Colonic mucosa (tissue), 4 donors: ENCODE measurements around the gene IL10RA. TPM values are rescaled to one million over a fixed set of nuclear protein-coding genes. Genes with fewer than 3 reads are reported as not detected.
A peak's percentile ranks its signal among the peaks of the same experiment; 100 is the strongest.

Source experiments
- DNase-seq: peaks from one replicate; pipeline ENCODE4 v3.0.0-alpha.2; 2020
- H3K27ac ChIP-seq: fragments of 200-600 bp; one replicate; pipeline ENCODE4 v1.8.0; 2021
- H3K27me3 ChIP-seq: fragments of 200-600 bp; one replicate; pipeline ENCODE4 v1.8.0; 2021
- H3K36me3 ChIP-seq: fragments of 200-600 bp; one replicate; pipeline ENCODE4 v1.8.0; 2021
- H3K4me1 ChIP-seq: fragments of 200-600 bp; one replicate; pipeline ENCODE4 v1.8.0; 2021; ENCODE audit warnings: mild to moderate bottlenecking
- H3K4me3 ChIP-seq: fragments of 200-600 bp; one replicate; pipeline ENCODE4 v1.8.0; 2021
- H3K9ac ChIP-seq, 2 donors: one replicate each; pipeline ENCODE4 v1.7.0; 2013; ENCODE audit warnings: control low read depth in 2 of 2, low read depth in 2 of 2, low read length in 2 of 2
- H3K9me3 ChIP-seq: fragments of 200-600 bp; one replicate; pipeline ENCODE4 v1.8.0; 2021
- intact Hi-C: fragments of 100-400 bp; cut with DNase I; formaldehyde crosslinking; loops from one replicate; pipeline ENCODE4 v1.14.1; 2022
- total RNA-seq, 2 donors: library from RNA; stranded (reverse); fragmentation: NEBNext Ultra II Directional in 1 of 2; extraction: Animal tissue kit (Norgen Biotek cat#: 25700) in 1 of 2; gene quantifications; one replicate each; pipeline ENCODE4 v1.2.1, GENCODE V29; 2021
- TF ChIP-seq, protein P1 (sequence below): fragments of 200-600 bp; IDR thresholded peaks from one replicate; pipeline ENCODE4 v1.8.0; 2022; ENCODE audit warnings: antibody characterized with exemption, mild to moderate bottlenecking
- donor health status: healthy.
- donor health status: DM: no; HTN: no; CAD: no.
- donor health status: DM: no; HTN: no; CAD: no.

Gene IL10RA
- total RNA-seq, 2 donors from 2014 or later = 4.4 to 9.8 TPM

DNA sequence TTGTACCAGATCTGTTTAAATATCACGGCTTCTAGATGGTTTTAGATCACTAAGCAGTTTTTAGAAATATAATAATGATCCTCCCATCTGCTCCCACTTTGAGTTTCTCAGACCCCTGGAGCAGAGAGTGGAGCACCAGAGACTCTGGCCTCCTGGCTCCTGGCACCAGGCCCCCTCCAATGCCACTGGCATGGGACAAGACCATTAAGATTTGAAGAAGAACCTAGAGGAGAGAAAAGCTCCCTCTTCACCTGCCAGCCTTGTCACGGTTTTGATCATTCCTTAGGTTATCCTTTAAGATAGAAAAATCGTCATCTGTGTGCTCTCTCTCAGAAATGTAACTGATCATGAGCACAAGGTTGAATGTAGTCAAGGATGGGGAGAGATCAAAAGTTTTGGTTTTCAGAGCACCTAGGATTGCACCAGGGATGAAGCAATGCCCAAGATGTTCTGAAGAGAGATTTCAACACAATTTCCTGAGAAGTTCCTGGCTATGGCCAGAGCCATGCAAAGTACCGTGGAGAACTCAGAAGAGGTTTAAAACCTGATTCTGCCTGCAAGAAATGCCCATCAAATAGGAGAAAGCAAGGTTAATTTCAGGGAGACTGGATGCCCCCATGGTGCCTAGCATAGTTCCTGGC lies 22.2 kb downstream of the IL10RA start:
- Histone ChIP-seq H3K27me3 (no peaks in the 10 kb centered on the region), H3K9me3 (no peaks in the 10 kb centered on the region), H3K9ac (no peak overlapping the region), H3K27ac (peak overlapping the region; percentile 53), H3K4me3 (no peak overlapping the region), H3K4me1 (no peaks in the 10 kb centered on the region), H3K36me3 (no peaks in the 10 kb centered on the region)
- intact Hi-C loops = no loop called here
- TF ChIP-seq, protein P1, sequence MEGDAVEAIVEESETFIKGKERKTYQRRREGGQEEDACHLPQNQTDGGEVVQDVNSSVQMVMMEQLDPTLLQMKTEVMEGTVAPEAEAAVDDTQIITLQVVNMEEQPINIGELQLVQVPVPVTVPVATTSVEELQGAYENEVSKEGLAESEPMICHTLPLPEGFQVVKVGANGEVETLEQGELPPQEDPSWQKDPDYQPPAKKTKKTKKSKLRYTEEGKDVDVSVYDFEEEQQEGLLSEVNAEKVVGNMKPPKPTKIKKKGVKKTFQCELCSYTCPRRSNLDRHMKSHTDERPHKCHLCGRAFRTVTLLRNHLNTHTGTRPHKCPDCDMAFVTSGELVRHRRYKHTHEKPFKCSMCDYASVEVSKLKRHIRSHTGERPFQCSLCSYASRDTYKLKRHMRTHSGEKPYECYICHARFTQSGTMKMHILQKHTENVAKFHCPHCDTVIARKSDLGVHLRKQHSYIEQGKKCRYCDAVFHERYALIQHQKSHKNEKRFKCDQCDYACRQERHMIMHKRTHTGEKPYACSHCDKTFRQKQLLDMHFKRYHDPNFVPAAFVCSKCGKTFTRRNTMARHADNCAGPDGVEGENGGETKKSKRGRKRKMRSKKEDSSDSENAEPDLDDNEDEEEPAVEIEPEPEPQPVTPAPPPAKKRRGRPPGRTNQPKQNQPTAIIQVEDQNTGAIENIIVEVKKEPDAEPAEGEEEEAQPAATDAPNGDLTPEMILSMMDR = no peak
- DNase-seq = peak; percentile 13

DNA sequence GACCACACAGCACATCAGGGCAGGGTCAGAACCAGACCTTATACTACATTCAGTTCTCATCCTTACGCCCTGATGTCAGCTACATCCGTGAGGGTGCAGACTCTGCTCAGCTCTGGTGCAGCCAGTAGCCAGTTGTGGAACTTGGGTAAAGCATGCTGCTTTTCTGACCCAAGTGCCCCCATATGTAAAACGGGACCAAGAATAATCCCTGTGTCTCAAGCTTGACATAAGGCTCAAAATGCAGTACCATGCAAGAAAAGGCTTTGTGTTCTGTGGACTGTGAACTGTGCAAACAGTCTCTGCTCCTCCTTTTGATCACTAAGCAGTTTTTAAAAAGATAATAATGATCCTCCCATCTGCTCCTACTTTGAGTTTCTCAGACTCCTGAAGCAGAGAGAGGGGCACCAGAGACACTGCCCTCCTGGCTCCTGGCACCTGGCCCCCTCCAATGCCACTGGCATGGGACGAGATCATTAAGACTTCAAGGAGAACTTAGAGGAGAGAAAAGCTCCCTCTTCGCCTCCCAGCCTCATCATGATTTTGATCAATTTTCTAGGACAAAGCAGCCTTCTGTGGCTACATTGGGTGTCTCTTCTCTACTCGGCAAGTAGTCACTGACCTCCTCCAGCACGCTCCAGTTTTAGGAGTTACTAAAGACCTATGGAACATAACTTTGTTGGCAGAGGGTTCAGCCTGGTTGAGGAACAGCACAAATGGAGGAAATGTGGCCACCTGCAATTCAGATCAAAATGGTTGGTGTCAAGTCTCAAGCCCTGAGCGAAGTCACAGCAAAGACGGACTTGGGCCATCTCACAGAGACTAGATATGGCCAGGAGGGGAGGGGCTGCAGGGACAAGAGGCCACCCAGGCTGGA lies 23.9 kb downstream of the IL10RA start:
- Histone ChIP-seq H3K27ac (peak overlapping the region; percentile 44), H3K4me3 (no peak overlapping the region), H3K36me3 (no peaks in the 10 kb centered on the region), H3K27me3 (no peaks in the 10 kb centered on the region), H3K4me1 (no peaks in the 10 kb centered on the region), H3K9ac (peak overlapping the region in 1 of 2 donors; percentile 26), H3K9me3 (no peaks in the 10 kb centered on the region)
- TF ChIP-seq, protein P1 = no peak
- intact Hi-C loops = no loop called here
- no peak for DNase-seq

DNA sequence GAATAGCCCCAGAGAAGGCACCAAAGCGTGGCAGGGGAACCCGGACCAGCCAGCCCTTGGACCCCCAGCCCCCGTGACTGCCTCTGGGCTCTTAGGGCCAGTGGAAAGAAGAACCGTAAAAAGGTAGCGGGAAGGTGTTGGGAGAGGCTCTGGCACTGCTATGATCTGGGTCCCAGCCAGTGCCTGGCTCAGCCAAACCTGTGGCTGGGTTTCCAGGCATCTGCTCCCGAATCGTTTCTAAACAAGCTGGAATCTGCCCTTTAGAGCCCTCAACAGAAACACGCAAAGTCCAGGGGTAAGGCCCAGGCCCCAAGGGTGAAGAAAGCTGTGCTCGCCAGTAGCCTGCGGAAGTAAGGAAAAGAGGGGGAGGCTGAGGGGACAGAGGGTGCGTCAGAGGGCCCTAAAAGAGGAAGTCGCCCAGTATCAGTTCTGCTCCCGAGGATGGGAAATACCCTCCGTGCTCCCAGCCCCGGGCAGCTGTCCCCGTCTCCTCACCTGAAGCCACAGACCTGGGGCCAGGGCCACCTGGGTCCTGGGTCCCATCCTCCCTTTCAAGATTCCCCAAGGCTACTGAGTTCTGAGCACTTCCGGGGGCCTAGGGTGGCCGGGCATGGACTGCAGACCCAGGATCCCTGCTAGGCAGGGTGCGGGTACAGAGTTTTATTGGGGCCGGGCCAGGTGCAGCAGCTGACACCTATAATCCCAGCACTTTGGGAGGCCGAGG lies 24.7 kb downstream of the IL10RA start:
- TF ChIP-seq, protein P1 = no peak
- peak overlapping the region; percentile 44 for H3K27ac ChIP-seq
- intact Hi-C loops = no loop called here
- no peaks in the 10 kb centered on the region for H3K36me3 ChIP-seq
- H3K9me3 ChIP-seq = no peaks in the 10 kb centered on the region
- DNase-seq = peak; percentile 43
- H3K9ac ChIP-seq = peak overlapping the region in 1 of 2 donors; percentile 26
- H3K4me1 ChIP-seq = no peaks in the 10 kb centered on the region
- H3K27me3 ChIP-seq = no peaks in the 10 kb centered on the region
- no peak overlapping the region for H3K4me3 ChIP-seq

DNA sequence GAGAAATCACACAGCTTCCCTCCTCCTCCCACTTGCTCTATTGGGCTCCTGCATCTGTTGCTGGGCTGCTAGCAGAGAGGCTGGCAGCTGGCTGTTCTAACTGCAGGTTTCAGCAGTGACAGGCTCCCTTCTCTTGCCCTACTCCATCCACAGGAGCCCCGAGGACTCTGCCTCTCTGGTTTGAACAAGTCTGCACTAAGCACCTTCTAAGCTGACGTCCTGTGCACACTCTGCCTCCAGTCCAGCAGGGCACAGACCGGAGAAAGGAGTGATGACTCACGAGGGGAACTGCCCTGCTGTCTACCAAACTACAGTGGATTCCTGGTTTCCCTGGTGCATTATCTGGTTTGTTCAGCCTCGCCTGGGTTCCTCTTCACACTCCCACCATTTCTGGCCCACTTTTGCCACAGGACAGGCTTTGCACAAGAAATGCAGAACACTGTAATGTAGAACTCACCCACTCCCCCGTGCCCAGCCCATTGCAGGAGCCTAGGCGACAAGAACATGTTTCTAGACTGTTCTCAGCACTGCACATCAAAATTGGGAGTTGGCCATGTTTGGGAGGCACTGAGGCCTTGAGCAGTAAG lies 26.0 kb downstream of the IL10RA start:
- H3K36me3 ChIP-seq = no peaks in the 10 kb centered on the region
- TF ChIP-seq, protein P1 = no peak
- no peaks in the 10 kb centered on the region for H3K4me1 ChIP-seq
- H3K4me3 ChIP-seq = no peak overlapping the region
- peak overlapping the region; percentile 15 to 27 for H3K9ac ChIP-seq
- peak overlapping the region; percentile 11 for H3K27ac ChIP-seq
- intact Hi-C loops = no loop called here
- H3K9me3 ChIP-seq = no peaks in the 10 kb centered on the region
- no peaks in the 10 kb centered on the region for H3K27me3 ChIP-seq
- no peak for DNase-seq

DNA sequence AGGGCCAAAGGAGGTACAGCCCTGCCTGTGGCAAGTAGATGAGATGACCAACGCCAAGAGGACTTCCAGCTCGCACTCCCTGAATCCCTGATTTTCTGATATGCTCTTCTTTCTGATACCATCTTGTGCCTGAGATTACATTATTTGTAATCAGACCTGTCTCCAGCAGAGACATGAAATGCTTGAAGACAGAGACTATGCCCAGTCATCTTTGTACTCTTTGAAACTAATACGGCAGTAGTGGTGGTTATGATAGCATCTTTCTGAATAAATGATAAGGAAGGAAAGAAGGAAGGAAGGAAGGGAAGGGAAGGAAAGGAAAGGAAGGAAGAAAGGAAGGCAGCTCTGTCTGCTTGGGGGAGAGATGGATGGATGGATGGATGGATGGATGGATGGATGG lies 27.8 kb downstream of the IL10RA start:
- DNase-seq = no peak
- Histone ChIP-seq H3K4me3 (no peak overlapping the region), H3K4me1 (no peaks in the 10 kb centered on the region), H3K9ac (no peak overlapping the region), H3K36me3 (no peaks in the 10 kb centered on the region), H3K9me3 (no peaks in the 10 kb centered on the region), H3K27me3 (no peaks in the 10 kb centered on the region), H3K27ac (no peak overlapping the region)
- intact Hi-C loops = no loop called here
- TF ChIP-seq, protein P1 = no peak
